NB4 (cell line): Measurements from ENCODE around the gene CASKIN2.

Source experiments
- CTCF ChIP-seq: IDR thresholded peaks from one replicate; pipeline ENCODE4 v1.5.1; 2012; ENCODE audit warnings: low read depth, low read length
- MYC ChIP-seq: IDR thresholded peaks from 2 replicates; pipeline ENCODE4 v1.6.1; 2011; ENCODE audit warnings: low read depth, low read length
- POLR2A ChIP-seq: IDR thresholded peaks from 2 replicates; pipeline ENCODE4 v1.6.1; 2011; ENCODE audit warnings: mild to moderate bottlenecking; ENCODE audit not compliant: insufficient read length; ENCODE audit errors: extremely low read depth

GRCh38 chr17:75564195-75564594 lies 48.9 kb upstream of the CASKIN2 start:
- TF ChIP-seq POLR2A = no peak
- no peak for TF ChIP-seq MYC
- no peak for TF ChIP-seq CTCF
